Stomach (tissue), 9 donors: ENCODE data around the gene PSAP. TPM values are rescaled to one million over a fixed set of nuclear protein-coding genes. Genes with fewer than 3 reads are reported as not detected.
A peak's percentile ranks its signal among the peaks of the same experiment; 100 is the strongest.

Experiments
- DNase-seq, 2 donors: peaks; one replicate each; pipeline versions ENCODE4 v3.0.0 to v3.0.0-alpha.2; 2013 to 2019
- H3K27ac ChIP-seq, 5 donors: fragments of 200-600 bp in 4 of 5; sonication (generic) in 4 of 5; one replicate each; pipeline ENCODE4 v1.5.1; 2013 to 2019; ENCODE audit warnings: mild to moderate bottlenecking in 1 of 5, moderate library complexity in 1 of 5
- H3K27me3 ChIP-seq, 3 donors: fragments of 200-600 bp; sonication (generic); one replicate each; pipeline ENCODE4 v1.5.1; 2017 to 2019; ENCODE audit warnings: mixed run types in 1 of 3
- H3K36me3 ChIP-seq, 4 donors: fragments of 200-600 bp; sonication (generic); 1 replicate in 3 of 4; 2 replicates in 1 of 4; pipeline ENCODE4 v1.5.1; 2016 to 2019
- H3K4me1 ChIP-seq, 4 donors: fragments of 200-600 bp; sonication (generic); one replicate each; pipeline ENCODE4 v1.5.1; 2016 to 2019
- H3K4me3 ChIP-seq, 4 donors: fragments of 200-600 bp; sonication (generic) in 3 of 4; one replicate each; pipeline ENCODE4 v1.5.1; 2016 to 2019; ENCODE audit warnings: mild to moderate bottlenecking in 1 of 4
- H3K9me3 ChIP-seq, 4 donors: fragments of 200-600 bp; sonication (generic); one replicate each; pipeline ENCODE4 v1.5.1; 2016 to 2019
- EP300 ChIP-seq: sonication (generic); formaldehyde crosslinking; IDR thresholded peaks from one replicate; pipeline ENCODE4 v1.6.1; 2017; ENCODE audit warnings: antibody characterized with exemption
- POLR2A ChIP-seq, 4 donors: fragments of 450-650 bp; IDR thresholded peaks; one replicate each; pipeline ENCODE4 v1.6.1; 2016; ENCODE audit warnings: antibody characterized with exemption in 4 of 4, control low read depth in 2 of 4, mild to moderate bottlenecking in 1 of 4, moderate library complexity in 1 of 4
- POLR2AphosphoS5 ChIP-seq, 3 donors: sonication (generic); formaldehyde crosslinking; IDR thresholded peaks; one replicate each; pipeline ENCODE4 v1.6.1; 2016; ENCODE audit warnings: antibody characterized with exemption in 3 of 3
- WGBS, 5 donors: extraction: QIAGEN DNeasy Blood & Tissue Kit in 3 of 5; methylation state at CpG; one replicate each; pipeline versions ENCODE4 v1.1.5 to v1.1.7; 2013 to 2018; 5-methylcytosine and 5-hydroxymethylcytosine counted together
- intact Hi-C: fragments of 100-400 bp; cut with DNase I; formaldehyde crosslinking; loops from one replicate; pipeline ENCODE4 v1.15.1; 2023; ENCODE audit warnings: low total_unique reads
- polyA plus RNA-seq, 3 donors: library from polyadenylated mRNA; stranded (reverse); fragments of 200-250 nt; gene quantifications; one replicate each; pipeline ENCODE4 v1.2.3, GENCODE V29; 2013
- total RNA-seq, 5 donors: library from RNA; depleted of rRNA; stranded (reverse); fragments of >200 nt; gene quantifications; one replicate each; pipeline versions ENCODE4 v1.1.0 to v1.2.3, GENCODE V29; 2014 to 2016
- TF ChIP-seq, protein P1 (sequence below), 7 experiments: fragments of 450-650 bp in 4 of 7; fragments of 200-600 bp in 3 of 7; sonication (generic) in 3 of 7; IDR thresholded peaks; one replicate each; pipeline ENCODE4 v1.5.1; 2016 to 2019; ENCODE audit warnings: antibody characterized with exemption in 7 of 7, control low read depth in 2 of 7, mild to moderate bottlenecking in 1 of 7
- donor health status: healthy with polysubstance abuse.
- donor health status: Bipolar disorder and iron deficiency.
- donor health status: healthy.

PSAP gene
- total and polyA plus RNA-seq, 8 donors, result 174 to 709 (median 413) TPM

DNA sequence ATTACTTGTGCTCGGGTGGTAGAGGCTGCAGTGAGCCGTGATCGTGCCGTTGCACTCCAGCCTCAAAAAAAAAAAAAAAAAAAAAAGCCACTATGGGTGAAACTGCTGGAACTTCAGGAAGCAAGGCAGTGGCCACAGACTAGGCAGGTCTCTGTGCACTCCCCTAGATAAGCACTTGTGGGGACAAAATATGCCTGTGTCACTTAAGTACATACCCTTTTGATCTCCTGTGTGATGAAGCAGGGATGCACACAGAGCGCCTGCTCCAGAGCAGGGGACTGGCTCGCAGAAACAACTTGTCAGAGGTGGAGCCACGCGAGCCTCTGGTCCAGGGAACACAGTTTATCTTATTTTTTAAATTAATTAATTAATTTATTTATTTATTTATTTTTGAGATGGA is 42.9 kb upstream of the PSAP start:
- H3K4me1 ChIP-seq, result peaks cover 5 to 31% (median 13%) of the 10 kb centered on the region in 4 donors
- TF ChIP-seq POLR2A (IDR thresholded peaks at IDR 0.05) (no peak), POLR2AphosphoS5 (IDR thresholded peaks at IDR 0.05) (no peak), EP300 (no peak)
- TF ChIP-seq, protein P1, sequence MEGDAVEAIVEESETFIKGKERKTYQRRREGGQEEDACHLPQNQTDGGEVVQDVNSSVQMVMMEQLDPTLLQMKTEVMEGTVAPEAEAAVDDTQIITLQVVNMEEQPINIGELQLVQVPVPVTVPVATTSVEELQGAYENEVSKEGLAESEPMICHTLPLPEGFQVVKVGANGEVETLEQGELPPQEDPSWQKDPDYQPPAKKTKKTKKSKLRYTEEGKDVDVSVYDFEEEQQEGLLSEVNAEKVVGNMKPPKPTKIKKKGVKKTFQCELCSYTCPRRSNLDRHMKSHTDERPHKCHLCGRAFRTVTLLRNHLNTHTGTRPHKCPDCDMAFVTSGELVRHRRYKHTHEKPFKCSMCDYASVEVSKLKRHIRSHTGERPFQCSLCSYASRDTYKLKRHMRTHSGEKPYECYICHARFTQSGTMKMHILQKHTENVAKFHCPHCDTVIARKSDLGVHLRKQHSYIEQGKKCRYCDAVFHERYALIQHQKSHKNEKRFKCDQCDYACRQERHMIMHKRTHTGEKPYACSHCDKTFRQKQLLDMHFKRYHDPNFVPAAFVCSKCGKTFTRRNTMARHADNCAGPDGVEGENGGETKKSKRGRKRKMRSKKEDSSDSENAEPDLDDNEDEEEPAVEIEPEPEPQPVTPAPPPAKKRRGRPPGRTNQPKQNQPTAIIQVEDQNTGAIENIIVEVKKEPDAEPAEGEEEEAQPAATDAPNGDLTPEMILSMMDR (IDR thresholded peaks at IDR 0.05), result no peak
- no peaks in the 10 kb centered on the region for H3K9me3 ChIP-seq
- H3K36me3 ChIP-seq, result no peaks in the 10 kb centered on the region
- no peaks in the 10 kb centered on the region for H3K27me3 ChIP-seq
- H3K4me3 ChIP-seq, result no peak overlapping the region
- no peak overlapping the region for H3K27ac ChIP-seq
- DNase-seq, result no peak
- 39 to 60% (median 53%) methylated on average over 8 of the region's 8 CpGs for WGBS, 5 donors
- intact Hi-C loops, result loop anchor here (10.0 kb wide), 1 partner anchor 59 kb away; no protein-coding TSS in a partner anchor

DNA sequence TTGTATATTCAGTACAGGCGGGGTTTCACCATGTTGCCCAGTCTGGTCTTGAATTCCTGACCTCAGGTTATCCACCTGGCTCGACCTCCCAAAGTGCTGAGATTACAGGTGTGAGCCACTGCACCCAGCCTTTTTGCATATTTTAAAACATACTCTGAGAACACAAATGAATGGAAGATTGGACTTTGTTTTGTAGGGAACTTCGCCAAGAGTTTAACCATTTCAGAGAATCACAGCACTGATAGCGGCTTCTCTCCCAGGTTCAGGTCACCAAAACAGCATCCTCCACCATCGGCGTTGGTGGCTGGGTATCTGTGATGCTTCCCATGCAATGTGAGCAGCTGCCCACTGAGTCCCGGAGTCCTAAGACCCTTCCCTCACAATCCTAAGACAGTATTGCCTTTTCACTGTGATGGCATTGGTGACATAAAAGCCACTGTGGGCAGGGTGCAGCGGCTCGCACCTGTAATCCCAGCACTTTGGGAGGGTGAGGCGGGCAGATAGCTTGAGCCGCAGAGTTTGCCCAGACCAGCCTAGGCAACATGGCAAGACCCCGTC is 42.3 kb upstream of the PSAP start:
- no peak overlapping the region for H3K27ac ChIP-seq
- H3K36me3 ChIP-seq, result no peaks in the 10 kb centered on the region
- TF ChIP-seq POLR2AphosphoS5 (IDR thresholded peaks at IDR 0.05) (no peak), POLR2A (IDR thresholded peaks at IDR 0.05) (no peak), EP300 (no peak)
- TF ChIP-seq, protein P1 (IDR thresholded peaks at IDR 0.05), result no peak
- 29 to 52% (median 37%) methylated on average over 12 of the region's 12 CpGs for WGBS, 5 donors
- intact Hi-C loops, result loop anchor here (10.0 kb wide), 1 partner anchor 59 kb away; no protein-coding TSS in a partner anchor
- no peaks in the 10 kb centered on the region for H3K9me3 ChIP-seq
- no peaks in the 10 kb centered on the region for H3K27me3 ChIP-seq
- H3K4me1 ChIP-seq, result peaks cover 5 to 37% (median 19%) of the 10 kb centered on the region in 4 donors
- no peak overlapping the region for H3K4me3 ChIP-seq
- DNase-seq, result no peak

GRCh38 chr10:71891437-71891836 is 40.4 kb upstream of the PSAP start:
- Histone ChIP-seq H3K4me3 (no peak overlapping the region), H3K9me3 (no peaks in the 10 kb centered on the region), H3K27me3 (no peaks in the 10 kb centered on the region), H3K4me1 (peaks cover 5 to 44% (median 21%) of the 10 kb centered on the region in 4 donors), H3K36me3 (no peaks in the 10 kb centered on the region), H3K27ac (peak overlapping the region in 2 of 5 donors; percentile 84 to 90)
- TF ChIP-seq POLR2A (IDR thresholded peaks at IDR 0.05) (no peak), POLR2AphosphoS5 (IDR thresholded peaks at IDR 0.05) (no peak), EP300 (no peak)
- TF ChIP-seq, protein P1 (IDR thresholded peaks at IDR 0.05), result no peak
- 77 to 90% (median 81%) methylated on average over 6 to 7 of the region's 7 CpGs for WGBS, 5 donors
- no peak for DNase-seq
- intact Hi-C loops, result loop anchor here (10.0 kb wide), 1 partner anchor 57 kb away; no protein-coding TSS in a partner anchor

GRCh38 chr10:71889388-71889987 is 38.4 kb upstream of the PSAP start:
- intact Hi-C loops, result no loop called here
- WGBS, 5 donors, result 30 to 45% (median 32%) methylated on average over 9 of the region's 9 CpGs

More at GRCh38 chr10:71889388-71889987, 38.4 kb upstream of the PSAP start:
- Histone ChIP-seq H3K9me3 (no peaks in the 10 kb centered on the region), H3K27me3 (no peaks in the 10 kb centered on the region), H3K4me1 (peaks cover 5 to 41% (median 21%) of the 10 kb centered on the region in 4 donors), H3K36me3 (no peaks in the 10 kb centered on the region), H3K27ac (peak overlapping the region in 4 of 5 donors; percentile 54 to 90 (median 84)), H3K4me3 (peak overlapping the region; percentile 42 to 48 (median 45))
- no peak for TF ChIP-seq POLR2AphosphoS5 (IDR thresholded peaks at IDR 0.05)
- no peak for TF ChIP-seq POLR2A (IDR thresholded peaks at IDR 0.05)
- TF ChIP-seq, protein P1 (IDR thresholded peaks at IDR 0.05), result no peak
- no peak for TF ChIP-seq EP300
- DNase-seq, result no peak
